ENCODE measurements around the gene LMNA. TPM values are rescaled to one million over a fixed set of nuclear protein-coding genes. Genes with fewer than 3 reads are reported as not detected.

The LMNA gene
- polyA plus RNA-seq, 3 donors = 71.7 to 83.8 (median 82.5) TPM

DNA sequence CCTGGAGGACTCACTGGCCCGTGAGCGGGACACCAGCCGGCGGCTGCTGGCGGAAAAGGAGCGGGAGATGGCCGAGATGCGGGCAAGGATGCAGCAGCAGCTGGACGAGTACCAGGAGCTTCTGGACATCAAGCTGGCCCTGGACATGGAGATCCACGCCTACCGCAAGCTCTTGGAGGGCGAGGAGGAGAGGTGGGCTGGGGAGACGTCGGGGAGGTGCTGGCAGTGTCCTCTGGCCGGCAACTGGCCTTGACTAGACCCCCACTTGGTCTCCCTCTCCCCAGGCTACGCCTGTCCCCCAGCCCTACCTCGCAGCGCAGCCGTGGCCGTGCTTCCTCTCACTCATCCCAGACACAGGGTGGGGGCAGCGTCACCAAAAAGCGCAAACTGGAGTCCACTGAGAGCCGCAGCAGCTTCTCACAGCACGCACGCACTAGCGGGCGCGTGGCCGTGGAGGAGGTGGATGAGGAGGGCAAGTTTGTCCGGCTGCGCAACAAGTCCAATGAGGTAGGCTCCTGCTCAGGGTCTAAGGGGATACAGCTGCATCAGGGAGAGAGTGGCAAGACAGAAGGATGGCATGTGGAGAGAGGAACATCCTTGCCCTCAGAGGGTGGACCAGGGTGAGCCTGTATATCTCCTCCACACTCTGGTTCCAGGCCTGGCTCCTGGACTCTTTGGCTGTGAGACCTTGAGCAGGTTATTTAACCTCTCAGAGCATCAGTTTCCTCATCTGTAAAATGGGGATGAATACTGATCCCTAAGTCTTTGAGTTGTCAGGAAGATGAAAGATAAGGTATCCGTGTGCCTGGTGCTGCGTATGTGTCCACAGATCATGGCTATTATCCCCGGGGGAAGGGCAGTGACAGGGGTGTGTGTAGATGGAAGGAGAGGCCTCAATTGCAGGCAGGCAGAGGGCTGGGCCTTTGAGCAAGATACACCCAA lies 21.7 kb downstream of the LMNA start:
- no peak for DNase-seq (ENCODE audit: low read depth in 3 of 3, low spot score in 2 of 3)

DNA sequence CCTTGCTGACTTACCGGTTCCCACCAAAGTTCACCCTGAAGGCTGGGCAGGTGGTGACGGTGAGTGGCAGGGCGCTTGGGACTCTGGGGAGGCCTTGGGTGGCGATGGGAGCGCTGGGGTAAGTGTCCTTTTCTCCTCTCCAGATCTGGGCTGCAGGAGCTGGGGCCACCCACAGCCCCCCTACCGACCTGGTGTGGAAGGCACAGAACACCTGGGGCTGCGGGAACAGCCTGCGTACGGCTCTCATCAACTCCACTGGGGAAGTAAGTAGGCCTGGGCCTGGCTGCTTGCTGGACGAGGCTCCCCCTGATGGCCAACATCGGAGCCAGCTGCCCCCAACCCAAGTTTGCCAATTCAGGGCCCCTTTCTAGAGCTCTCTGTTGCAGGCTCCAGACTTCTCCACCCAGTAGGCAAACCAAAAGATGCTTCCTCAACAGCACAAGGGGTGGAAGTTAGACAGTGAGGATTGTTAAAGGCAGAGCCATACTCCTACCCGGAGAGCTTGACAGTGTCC lies 22.5 kb downstream of the LMNA start:
- no peak for DNase-seq (ENCODE audit: low read depth in 3 of 3, low spot score in 2 of 3)

DNA sequence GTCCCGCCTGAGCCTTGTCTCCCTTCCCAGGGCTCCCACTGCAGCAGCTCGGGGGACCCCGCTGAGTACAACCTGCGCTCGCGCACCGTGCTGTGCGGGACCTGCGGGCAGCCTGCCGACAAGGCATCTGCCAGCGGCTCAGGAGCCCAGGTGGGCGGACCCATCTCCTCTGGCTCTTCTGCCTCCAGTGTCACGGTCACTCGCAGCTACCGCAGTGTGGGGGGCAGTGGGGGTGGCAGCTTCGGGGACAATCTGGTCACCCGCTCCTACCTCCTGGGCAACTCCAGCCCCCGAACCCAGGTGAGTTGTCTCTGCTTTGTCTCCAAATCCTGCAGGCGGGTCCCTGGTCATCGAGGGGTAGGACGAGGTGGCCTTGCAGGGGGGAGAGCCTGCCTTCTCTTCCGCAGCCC lies 24.0 kb downstream of the LMNA start:
- no peak for DNase-seq (ENCODE audit: low read depth in 3 of 3, low spot score in 2 of 3)

DNA sequence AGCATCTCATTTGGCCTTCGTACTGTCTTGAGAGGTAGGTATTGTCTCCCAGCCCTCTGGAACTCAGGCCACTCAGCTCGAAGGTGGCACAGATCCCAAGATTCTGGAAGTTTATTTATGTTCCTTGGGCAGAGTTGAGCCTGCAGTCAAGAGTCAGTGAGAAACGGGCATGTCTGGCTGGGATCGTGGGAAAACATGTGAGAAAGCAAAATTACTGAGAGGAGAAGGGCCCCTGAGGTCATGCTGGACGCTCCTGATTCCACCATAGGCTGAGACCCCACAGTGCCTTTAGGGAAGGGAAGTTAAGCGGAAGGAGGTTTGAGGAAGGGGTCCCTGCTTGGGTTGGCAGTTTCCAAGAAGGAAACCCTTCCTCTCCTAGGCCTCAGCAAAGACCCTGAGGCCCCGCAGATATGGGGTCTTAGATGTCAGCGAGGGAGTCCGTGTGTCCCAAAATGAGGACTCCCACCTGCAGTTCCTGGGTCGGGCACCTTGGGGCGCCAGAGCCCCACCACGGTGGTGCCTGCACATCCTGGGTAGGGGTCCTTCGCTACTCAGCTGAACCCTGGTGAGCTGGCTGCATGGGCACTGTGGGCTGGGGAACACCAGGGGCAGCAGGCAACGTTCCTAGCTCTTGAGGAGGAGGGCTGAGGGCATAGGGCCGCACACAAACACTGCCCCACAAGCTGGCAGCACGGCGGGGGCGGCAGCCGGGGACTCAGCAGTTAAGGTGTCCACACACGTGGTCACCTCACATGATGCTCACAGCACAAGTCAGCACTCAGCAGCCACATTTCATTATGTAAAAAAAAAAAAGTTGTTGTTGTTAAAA lies 26.6 kb downstream of the LMNA start:
- DNase-seq (ENCODE audit: low read depth in 3 of 3, low spot score in 2 of 3) = no peak

DNA sequence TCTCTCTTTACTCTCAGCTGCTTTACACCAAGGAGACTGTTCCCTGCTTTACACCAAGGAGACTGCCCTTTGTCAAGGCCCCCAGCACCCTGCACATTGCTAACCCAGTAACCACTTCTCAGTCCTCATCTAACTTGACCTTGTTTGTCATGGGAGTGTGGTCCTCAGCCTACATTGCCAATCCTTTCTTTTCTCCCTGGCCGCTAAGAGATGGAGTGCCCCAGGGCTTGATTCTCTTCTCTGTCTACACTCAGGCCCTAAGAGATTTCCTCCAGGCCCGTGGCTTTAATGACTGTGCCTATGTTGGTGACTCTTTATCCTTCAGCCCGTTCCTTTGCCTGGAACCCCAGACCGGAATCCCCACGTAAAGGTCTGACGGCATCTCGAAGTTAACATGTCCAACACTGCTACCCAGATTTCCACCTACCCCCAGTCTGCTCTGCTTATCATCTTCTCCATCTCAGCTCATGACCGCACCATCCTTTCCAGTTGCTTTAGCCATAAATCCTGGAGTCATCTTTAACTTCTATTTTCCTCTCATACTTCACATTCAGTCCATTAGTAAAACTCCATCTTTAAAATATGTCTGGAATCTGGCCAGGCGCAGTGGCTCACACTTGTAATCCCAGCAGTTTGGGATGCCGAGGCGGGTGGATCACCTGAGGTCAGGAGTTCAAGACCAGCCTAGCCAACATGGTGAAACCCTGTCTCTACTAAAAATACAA lies 29.4 kb downstream of the LMNA start:
- DNase-seq (ENCODE audit: low read depth in 3 of 3, low spot score in 2 of 3) = no peak

DNA sequence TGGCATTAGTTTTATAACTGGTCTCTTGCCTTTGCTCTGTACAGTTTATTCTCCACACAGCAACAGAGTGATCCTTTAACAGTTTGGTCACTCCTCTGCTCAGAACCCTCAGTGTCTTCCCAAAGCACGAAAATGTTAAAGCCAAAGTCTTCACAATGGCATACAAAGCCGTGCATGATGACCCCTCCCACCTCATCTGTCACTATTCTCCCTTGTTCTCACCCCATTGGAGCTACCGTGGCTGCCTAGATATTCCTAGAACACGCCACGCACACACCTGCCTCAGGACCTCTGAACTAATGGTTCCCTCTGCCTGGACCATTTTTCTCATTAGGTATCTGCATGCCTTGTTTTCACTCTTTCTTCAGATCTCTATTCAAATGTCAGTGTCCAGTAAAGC lies 30.2 kb downstream of the LMNA start:
- no peak for DNase-seq (ENCODE audit: low read depth in 3 of 3, low spot score in 2 of 3)

DNA sequence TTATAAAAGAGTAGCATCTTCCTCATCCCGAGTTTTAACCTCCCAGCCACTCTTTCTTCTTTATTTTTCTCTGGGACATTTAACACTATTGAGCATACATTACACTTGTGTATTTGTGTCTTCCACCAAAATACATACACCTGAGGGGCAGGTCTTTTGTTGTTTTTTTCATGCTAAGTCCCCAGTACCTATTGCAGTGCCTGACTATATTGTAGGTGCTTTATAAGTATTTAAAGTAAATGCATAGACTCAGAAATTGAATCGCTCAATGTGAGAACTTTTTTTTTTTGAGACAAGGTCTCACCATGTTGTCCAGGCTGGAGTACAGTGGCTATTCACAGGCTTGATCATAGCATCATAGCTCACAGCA lies 31.1 kb downstream of the LMNA start:
- no peak for DNase-seq (ENCODE audit: low read depth in 3 of 3, low spot score in 2 of 3)

DNA sequence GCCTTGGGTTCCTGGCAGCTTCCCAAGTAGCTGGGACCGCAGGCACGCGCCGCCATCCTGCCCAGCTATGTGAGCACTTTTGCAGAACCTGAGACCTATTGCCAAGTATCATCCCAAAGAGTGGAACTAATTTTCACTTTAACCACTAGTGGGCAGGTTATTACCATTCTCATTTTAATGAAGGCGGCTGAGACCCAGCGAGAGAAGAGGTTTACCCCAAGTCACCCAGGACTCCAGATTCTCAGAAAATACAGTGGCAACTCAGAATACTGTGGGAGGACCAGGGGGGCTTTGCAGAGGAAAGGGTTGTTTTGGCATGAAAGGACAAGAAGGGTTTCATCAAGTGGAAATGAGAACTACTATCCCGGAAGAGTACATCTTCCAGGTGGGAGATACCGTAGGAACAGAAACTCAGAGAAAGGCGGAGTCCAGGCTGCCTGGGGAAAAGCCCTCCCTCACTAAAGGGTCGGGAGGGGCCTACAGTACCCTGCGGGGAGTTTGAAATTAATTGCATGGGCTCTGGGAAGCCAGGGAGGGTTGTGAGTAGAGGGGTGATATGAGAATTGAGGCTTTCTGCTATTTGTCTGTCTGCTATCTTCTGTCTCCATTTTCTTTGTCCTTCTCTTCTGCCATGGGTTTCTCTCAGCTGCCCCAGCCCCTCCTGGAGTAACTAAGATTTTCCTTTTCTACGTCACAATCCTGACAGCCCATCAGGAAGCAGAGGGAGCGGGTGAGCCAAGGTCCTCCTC lies 31.7 kb downstream of the LMNA start:
- no peak for DNase-seq (ENCODE audit: low read depth in 3 of 3, low spot score in 2 of 3)

DNA sequence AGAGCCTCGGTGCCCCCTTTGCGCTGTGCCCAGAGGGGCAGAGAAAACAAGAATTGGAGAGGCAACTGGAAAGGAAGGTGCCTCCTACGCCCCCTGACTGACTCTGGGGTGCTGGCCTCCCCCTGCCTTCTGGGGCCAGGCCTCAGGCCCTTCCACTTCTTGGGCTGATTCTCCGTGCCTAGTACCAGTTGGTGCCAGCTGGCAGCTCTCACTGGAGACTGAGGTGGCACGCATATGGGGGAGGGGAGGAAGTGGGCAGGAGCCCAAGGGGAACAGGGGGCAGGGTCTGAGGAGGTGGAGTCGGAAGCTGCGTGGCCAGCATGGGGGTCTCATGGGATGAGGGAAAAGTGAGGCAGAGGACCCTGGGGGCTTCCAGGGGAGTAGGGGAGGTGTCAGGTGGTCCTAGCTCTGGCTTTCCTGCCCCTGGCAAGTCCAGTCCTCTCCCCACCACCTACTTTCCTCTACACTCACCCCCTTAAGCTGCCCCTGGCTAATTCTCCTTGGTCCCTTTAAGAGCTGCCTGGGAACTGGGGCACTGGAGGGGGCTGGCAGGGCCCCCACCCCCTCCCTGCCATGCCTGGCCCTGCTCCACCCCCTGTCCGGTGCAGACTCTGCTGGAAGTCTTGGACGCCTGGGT lies 32.4 kb downstream of the LMNA start:
- DNase-seq (ENCODE audit: low read depth in 3 of 3, low spot score in 2 of 3) = no peak

DNA sequence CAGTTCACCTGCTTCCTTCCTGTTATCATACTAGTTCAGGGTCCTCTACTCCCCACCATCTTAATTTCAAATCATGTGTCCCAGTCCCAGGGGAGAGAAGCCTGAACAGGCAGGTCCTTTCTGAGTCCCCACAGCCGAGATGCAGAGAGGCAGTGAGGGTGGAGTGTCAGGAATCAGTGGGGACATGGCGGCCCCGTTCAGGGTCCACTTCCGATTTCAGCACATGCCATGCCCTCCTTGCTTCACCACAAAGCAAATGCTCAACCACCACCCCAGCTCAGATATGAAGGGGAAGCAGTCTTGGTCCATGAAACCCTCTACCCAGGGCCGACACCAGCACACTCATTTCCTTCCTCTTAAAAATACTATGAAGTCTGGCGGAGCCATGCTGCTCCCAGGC lies 33.7 kb downstream of the LMNA start:
- no peak for DNase-seq (ENCODE audit: low read depth in 3 of 3, low spot score in 2 of 3)

DNA sequence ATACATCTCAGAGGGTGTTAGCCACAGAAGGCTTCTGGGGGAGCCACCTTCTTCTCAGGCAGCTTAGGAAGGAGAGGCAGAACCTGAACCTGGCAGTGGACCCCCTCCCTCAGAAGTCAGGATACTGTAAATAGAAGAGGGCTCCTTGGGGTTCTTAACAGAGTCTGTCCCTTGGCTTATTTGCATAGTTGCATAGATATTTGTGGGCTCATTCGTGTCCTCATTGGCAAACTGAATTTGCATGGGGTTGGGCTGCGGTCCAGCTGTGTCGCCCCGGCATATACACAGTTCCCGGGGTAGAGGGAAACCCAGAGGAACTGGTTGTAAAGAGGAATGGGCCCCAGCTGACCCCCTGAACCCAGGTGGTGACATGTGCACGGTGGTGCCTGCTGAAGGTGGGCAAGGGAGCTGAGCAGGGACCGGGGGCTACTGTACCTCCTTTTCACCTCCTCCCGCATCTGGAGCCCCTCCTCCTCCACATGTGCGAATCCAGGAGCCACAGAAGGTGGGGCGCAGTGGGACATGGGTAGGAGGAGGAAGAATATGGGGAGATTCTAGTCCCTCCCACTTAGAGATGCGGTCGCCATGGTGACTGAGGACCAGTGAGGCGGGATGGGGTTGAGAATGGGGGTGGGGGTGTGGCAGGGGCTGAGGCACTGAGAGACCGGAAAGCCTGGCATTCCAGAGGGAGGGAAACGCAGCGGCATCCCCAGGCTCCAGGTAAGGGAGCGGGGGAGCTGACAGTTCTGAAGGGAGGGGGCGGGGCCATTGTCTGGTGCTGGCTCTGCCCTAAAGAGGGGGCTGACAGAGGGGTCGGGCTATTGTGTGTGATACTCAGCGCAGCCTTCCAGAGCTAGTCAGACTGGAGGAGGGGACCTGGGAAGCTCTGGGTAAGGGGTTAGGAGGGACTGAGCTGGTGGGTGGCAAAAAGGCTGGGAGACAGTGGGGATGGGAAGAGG lies 35.1 kb downstream of the LMNA start:
- no peak for DNase-seq (ENCODE audit: low read depth in 3 of 3, low spot score in 2 of 3)

DNA sequence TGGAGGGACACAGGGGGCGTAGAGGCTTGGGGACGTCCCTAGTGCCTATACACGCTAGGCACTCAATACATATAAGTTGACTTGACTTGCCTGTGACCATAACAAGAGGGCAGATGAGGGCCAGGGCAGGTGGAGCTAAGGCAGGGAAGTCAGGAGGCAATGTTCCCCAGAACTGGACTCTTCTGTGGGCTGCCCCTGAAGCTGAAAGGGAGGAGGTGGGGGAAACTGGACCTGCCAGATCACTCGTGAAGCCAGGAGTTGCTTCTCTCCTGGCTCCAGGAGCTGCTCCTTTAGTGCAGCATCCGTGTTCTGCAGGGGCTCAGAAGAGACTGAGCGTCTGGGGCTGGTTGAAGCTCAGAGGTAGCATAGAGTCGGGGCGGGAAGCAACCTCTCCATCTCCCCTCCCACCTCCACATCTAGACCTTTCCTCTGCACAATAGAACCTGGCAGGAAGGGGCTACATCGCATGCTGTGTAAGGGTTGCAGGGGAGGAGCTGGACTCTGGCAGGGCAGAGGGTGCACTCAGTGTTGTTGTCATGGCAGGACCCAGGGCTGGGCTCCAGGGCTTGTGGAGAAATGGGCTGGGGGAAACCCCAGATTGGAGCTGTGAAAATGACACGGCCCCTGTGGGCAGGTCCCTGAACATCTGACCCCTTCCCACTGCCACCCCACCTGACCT lies 36.0 kb downstream of the LMNA start:
- no peak for DNase-seq (ENCODE audit: low read depth in 3 of 3, low spot score in 2 of 3)

DNA sequence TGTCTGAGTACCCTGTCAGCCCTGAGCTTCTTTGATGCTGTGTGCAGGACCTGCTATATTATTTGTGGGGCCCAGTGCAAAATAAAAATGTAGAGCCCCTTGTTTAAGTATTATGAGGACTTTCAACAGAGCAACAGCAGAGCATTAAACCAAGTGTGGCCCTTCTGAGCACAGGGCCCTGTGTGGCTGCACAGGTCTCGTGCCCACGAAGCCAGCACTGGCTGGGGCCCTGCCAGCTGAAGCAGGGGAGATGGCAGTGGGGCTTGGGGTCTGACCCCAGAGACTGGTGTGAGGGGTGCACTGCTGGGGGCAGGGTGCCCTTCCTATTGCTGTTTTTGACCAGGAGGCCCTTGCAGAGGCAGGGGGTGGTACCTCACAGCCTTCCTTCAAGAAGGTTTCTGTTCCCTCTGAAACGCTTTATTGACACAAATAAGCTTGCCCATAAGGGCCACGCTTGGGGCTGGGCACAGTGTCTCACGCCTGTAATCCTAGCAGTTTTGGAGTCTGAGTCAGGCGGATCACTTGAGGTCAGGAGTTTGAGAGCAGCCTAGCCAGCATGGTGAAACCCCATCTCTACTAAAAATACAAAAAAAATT lies 36.7 kb downstream of the LMNA start:
- no peak for DNase-seq (ENCODE audit: low read depth in 3 of 3, low spot score in 2 of 3)

DNA sequence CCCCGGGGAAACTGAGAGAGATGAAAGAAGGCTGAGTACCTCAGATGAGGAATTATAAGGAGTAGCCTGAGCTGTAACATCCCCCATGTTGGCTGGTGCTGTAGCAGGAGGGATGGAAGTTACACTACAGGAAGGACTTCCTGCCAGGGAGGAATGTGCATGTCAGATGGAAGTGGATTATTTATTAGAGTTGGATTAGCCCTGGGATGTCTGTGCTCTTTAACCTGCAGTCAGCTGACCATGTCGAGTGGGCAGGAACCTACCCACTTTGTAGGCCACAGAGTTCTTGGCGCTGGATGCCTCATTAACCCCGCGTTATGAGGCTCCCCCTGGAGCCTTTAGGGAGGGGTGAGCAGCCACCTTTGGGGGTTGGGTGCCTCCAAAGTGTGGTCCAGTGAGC lies 38.1 kb downstream of the LMNA start:
- DNase-seq (ENCODE audit: low read depth in 3 of 3, low spot score in 2 of 3) = no peak

DNA sequence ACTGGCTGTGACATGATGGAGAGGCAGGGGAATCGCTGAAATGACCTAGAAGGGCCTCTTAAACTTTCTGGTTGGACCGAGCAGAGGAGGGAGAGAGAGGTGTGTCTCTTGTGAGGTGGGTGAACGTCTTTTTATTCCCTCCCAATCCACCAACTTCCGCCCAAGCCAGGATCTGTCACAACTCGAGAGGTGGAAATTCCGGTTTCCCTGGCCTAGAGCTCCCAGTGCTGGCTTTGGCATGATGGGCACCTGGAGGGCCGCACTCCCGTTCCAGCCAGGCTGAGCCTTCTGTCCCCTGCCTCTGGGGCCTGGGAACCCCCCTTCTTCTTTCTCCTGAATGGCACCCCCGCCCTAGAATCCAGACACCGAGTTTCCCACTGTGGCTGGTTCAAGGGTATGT lies 38.9 kb downstream of the LMNA start, which contains the start of gene SEMA4A:
Gene SEMA4A, plus strand, starts transcription at position 224 of the 400 bp plus-strand sequence. CDS start 994 bp downstream, outside the sequence.
- no peak for DNase-seq (ENCODE audit: low read depth in 3 of 3, low spot score in 2 of 3)

DNA sequence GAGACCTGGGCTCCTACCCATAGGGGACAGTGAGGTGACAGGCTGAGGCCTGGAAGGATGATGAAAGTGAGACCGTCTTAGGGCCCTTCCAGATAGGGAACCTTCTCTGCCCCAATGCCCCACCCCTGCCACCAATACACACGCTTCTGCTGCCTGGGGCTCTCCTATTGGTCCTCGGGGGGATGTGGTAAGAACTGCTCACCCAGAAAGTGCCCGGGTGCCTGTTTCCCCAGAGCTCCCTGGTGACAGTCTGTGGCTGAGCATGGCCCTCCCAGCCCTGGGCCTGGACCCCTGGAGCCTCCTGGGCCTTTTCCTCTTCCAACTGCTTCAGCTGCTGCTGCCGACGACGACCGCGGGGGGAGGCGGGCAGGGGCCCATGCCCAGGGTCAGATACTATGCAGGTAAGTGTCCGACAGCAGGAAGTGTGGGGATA lies 39.8 kb downstream of the LMNA start:
- no peak for DNase-seq (ENCODE audit: low read depth in 3 of 3, low spot score in 2 of 3)

DNA sequence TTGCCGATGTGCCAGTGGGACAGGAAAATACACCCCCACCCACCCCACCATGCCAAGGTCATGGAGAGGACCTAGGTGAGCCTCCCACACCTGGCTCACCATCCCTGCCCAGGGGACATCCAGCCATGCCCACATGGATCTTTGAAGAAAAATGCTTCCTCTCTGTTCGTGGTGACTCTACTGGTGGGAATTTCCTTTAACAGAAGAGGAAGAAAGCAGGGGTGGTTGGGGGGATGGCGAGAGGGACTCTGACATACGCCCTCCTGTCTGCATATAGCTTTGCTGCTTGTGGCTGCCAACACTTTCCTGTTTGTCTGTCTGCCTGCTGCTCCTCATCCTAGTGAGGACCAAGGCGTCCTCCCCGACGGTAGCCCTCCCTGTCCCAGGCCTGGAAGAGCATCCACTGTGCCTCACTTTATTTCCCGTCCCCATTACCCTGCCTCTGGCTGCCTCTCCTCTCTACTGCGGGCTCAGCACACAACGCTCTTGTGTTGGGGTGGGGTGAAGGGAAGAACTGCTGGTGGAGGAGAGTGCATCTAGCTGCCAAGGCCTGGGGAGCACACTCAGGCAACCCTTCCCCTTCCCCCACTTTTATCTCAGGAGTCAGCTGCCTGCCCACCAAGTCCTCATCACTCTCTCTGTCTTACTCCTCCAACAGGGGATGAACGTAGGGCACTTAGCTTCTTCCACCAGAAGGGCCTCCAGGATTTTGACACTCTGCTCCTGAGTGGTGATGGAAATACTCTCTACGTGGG lies 41.4 kb downstream of the LMNA start:
- DNase-seq (ENCODE audit: low read depth in 3 of 3, low spot score in 2 of 3) = no peak
